ENCODE results near the gene NARS2.
"Not testable (repeated sequence)": the region's sequence is repeated elsewhere in the genome, so short reads cannot be mapped to it uniquely, and the experiment has no call there.

NARS2 gene

DNA sequence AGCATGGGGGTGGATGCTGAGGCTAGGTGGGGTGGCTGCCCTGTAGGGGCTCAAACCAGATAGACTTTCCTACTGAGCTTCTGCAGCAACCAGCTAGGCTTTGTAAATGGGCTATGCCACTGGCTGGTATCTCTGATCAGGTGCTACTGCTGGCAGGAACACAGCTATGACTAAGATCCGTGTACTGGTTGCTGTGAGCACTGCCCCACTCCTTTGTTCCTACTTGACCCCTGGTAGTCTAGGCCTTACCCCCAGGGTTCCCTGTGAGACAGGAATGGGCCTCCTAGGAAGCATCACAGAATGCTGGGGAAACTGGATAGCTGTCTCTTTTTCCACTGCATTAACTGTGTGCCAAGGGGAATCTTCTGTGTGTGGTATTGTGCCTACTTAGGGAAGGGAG is 98.6 kb downstream of the NARS2 start:
- DNase-seq (ENCODE audit: low spot score): no peak

DNA sequence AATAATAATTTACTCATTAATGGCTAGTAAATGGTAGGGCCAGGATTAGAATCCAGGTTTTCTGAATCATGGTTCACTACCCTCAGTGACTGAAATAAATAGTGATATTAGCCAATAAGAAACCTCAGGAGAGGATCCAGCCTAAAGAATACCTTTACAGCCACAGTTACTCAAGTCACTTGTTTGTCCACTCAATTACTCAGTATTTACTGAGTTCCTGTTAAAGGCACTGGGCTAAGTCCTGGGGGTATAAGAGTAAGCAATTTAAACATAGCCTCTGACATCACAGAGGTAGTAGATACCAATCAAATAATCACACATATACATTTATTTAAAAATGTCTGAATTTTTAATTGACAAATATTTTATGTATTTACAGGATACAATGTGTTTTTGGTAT is 100.2 kb downstream of the NARS2 start:
- no peak for DNase-seq (ENCODE audit: low spot score)

DNA sequence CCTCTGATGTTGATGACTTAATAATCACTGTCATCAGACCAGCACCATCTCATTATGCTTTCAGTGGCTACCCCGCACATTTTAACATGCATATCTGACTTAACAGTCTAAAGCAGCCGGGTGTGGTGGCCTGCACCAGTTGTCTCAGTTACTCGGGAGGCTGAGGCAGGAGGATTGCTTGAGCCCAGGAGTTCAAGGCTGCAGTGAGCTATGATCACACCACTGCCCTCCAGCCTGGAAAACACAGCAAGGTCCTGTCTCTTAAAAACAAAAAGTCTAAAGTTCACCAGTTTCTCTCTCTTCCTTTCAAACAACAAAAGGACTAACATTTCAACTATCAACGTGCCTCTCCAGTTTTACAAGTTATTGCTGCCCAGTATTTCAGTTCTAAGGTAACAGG is 101.8 kb downstream of the NARS2 start:
- DNase-seq (ENCODE audit: low spot score): no peak

DNA sequence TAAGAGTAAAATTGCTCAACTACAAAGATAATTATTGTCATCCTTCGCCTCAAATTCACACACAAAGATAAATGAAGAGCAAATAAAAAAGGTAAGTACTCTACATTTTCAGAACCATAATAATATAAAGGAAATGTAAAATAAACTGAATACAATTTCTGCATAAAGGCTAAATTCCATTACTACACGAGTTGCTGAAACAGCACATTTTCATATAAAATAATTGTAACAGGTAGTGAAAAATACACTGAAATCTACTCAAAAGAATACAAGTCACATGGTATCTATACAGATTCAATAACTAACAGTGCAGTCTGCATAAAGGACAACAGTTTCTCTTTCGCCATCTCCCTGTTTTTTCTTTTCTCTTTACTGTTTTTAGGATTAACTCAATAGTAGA is 102.3 kb downstream of the NARS2 start:
- no peak for DNase-seq (ENCODE audit: low spot score)

DNA sequence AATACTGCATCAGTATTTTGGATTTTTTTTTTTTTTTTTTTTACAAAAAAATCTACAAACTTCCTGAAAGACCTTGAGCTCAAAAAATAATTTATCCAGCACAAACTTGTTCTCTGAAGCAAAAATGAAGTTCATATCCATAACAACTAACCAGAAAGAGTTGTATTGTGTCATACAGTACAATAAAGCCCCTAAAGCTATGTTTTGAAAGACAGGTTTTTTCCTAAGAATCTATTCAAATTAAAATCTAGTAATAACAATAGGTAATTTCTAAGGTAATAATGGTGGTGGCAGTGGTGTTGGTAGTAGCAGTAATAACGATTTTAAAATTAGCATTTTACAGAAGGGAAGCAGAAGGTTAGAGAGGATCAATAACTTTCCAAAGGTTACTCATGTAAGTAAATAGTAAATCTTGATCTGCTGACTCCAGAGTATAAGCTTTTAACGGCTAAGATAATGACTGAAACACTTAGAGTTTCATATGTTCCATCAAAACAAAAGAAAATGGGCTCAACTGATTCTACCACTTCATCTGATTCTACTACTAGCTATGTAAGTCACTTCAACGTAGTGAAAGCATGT is 103.7 kb downstream of the NARS2 start:
- no peak for DNase-seq (ENCODE audit: low spot score)

DNA sequence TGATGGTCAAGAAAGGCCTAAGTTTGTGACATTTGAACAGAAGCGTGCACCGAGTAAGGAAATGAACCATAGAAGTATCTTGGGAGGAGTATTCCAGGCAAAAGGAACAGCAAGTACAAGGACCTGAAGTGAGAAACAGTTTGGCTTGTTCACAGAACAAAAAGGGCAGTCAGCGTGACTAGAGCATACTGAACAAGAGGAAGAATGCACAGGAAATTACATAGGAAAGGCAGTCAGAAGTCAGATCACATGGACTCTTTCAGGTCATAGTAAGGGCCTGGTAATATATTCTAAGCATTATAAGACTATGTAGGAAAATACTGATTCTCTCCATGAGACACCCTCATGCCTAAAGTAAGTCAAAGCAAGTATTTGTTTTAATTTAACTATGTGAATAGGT is 104.8 kb downstream of the NARS2 start:
- no peak for DNase-seq (ENCODE audit: low spot score)

DNA sequence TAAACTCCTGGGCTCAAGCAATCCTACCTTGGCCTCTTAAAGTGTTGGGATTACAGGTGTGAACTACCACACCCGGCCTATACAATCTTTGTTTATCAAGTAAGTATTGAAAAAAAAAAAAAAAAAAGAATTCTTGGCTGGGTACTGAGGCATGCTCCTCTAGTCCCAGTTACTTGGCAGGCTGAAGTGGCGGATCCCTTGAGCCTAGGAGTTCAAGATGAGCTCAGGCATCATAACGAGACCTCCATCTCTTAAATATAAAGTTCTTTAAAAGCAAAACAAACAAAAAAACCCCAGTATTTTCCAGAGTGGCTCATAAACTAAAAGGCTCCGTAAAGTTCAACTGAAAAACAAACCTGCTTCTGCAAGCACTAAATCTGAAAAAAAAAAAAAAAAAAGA is 106.7 kb downstream of the NARS2 start:
- DNase-seq (ENCODE audit: low spot score): no peak

DNA sequence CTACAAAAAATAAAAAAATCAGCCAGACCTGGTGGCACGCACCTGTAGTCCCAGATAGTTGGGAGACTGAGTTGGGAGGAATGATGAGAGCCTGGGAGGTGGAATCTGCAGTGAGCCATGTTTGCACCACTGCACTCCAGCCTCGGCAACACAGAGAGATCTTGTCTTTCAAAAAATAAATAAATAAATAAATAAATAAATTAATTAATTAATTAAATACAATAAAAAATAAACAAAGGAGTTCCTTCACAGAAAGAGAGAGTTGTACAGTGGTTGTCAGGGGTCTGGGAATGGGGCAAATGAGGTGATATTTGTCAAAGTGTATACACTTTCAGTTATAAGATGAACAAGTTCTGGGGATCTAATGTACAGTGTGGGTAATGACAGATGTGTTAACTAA is 107.3 kb downstream of the NARS2 start:
- DNase-seq (ENCODE audit: low spot score): no peak

DNA sequence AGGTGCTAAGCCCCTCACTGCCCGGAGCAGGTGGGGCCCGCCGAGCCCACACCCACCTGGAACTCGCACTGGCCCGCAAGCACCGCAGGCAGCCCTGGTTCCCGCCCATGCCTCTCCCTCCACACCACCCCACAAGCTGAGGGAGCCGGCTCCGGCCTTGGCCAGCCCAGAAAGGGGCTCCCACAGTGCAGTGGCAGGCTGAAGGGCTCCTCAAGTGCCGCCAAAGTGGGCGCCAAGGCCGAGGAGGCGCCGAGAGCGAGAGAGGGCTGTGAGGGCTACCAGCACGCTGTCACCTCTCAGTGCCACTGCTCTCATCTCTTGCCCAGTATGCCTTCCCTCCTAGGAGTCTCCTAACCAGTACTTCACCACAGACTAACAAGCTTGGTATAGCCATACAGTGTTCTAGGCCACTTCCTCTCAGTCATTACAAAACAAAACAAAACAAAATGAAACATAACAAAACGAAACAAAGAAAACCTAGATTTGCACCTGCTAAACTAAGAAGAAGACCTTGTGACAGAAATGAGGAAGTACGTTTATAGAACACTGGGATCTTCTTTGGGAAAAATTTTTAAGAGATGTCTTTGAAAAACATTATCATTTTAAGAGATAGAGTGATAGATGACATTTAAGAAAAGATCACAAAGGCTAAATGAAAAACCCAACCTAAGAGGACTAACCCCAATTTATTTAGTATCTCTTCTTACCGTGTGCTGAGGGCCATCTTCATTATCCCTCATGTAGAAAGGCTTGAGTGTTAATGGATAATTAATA is 109.3 kb downstream of the NARS2 start:
- no peak for DNase-seq (ENCODE audit: low spot score)

DNA sequence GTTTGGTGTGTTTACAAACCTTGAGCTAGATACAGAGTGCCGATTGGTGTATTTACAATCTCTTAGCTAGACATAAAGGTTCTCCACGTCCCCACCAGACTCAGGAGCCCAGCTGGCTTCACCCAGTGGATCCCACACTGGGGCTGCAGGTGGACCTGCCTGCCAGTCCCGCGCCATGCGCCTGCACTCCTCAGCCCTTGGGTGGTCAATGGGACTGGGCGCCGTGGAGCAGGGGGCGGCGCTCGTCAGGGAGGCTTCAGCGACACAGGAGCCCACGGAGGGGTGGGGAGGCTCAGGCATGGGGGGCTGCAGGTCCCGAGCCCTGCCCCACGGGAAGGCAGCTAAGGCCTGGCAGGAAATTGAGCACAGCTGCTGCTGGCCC is 109.9 kb downstream of the NARS2 start:
- DNase-seq (ENCODE audit: low spot score): not testable (repeated sequence)

DNA sequence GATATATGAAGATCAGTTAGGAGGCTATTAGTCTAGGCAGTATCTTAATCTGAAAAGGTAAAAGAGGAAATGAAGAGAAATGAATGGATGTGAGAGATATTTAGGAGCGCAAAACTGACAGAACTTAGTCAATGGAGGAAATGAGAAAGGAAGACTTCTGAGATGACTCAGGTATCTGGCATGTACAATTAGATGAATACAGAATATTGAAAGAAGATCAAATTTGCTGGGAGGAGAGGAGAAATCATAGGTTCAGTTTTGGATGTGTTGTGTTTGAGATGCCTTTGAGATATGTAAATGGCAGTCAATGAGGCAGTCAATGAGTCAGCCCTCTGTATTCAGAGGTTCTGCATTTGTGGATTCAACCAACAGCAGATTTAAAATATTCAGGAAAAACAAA is 114.2 kb downstream of the NARS2 start:
- DNase-seq (ENCODE audit: low spot score): peak; percentile 62

DNA sequence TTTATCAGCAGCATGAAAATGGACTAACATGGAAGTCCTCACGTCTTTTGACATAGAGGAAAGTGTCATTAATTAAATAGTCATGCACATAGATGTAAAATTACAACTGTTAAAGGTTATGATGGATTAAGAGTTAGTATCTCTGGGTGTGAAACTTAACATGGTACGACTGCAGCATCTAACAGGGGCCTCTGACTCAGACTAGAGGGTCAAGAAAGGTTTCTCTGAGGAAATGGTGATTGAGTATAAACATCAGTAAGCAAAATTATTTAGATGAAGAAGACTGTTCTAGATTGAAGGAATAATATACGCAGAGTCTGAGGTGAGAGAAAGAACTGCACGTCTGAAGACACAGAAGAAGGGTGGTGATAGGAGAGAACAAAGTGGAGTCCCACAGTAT is 114.9 kb downstream of the NARS2 start:
- DNase-seq (ENCODE audit: low spot score): no peak

DNA sequence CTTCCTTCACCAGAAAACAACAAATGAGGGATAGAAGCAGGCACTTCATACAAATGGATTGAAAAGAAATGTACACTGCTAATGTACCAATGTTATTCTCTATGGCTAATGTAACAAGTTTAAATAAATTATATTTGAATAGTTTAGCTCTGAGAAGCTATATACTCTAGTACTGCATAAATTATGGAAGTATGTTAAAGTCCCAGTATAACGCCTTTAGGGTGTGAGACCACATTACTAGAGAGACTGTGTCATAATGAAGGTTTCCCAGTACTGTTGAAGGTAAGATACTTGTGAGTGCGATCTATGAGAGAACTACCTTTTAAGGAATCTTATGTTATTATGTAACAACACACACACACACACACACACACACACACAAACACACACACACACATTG is 117.2 kb downstream of the NARS2 start:
- DNase-seq (ENCODE audit: low spot score): no peak

DNA sequence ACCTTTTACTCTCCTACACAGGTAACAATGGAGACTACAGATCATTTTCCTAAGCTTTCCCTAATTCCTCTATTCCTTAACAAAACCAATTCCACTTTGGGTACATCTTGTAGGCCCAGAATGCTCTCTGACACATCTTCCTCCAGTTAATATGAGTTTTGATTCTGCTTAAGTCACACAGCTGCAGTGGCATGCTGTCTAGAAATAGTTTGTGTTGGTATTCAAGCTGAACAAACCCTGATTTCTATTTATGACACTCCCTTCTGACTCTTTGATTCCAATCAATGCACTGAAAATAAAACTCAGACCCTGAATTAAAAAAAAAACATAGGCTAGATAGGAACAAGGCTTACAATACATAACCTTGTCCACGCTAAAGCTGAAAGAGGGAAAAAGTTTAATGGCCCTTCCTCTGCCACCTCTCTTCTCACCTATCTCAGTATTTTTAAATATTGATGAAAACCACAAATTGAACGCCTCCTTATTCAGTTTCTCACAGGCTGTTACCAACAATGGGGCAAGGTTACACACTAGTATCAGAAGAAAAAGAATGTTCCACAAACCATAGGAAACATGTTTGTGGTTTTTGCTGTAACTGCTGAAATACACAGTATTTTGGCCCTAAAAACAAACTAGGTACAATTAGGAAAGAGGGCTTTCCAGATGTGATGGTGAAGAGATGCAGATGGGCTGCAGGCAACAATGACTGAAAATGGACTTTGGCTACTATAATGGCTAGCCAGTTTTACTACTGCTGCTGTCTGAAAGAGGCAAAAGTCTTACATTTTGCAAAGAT is 121.3 kb downstream of the NARS2 start:
- DNase-seq (ENCODE audit: low spot score): peak; percentile 20

DNA sequence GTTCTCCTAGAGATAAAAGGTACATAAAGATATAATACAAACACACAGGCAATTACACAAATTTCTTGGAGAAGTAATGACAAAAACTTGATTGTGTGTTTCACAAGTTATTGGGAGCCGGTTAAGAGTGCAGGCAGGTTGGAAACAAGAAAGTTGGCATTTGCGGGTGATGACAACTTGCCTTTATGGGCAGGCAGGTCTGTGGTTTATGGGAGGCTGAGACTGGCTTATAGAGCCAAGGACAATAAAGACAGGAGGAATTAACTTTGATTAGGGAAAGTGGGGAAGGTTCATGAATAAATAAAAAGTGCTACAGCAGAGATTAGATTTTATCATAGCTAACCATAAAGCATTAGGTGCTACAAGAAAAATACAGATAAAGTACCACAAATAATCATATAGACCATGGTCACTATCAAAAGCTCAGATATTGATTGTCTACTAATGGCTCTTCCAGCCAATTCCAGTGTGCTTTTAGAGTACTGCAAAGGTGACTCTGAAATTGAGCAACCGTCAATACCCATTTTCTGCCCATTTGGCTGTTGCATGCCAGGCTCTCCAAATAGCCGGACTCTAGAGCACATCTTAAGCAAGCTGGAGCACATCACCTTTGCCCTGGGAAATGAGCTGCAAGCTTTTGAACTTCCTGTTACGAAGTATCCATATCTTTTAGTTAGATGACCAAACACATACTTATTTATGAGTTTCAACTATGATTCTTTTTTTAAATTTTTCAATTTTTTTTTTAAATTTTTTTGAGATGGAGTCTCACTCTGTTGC is 123.1 kb downstream of the NARS2 start:
- DNase-seq (ENCODE audit: low spot score): no peak

DNA sequence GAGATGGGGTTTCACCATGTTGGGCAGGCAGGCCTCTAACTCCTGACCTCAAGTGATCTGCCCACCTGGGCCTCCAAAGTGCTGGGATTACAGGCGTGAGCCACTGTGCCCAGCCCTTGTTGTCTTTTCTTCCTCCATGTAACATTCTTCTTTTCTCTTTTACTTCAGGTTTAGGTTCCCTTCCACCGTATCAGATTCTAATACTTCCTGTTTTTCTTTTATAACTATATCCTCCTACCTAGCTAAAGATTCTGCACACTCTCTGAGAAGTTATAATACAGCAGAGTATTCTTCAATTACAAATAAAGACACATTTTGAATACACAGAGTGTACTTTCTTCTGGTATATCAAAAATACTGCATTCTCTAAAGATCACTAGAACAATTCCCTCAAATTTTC is 123.8 kb downstream of the NARS2 start:
- no peak for DNase-seq (ENCODE audit: low spot score)

DNA sequence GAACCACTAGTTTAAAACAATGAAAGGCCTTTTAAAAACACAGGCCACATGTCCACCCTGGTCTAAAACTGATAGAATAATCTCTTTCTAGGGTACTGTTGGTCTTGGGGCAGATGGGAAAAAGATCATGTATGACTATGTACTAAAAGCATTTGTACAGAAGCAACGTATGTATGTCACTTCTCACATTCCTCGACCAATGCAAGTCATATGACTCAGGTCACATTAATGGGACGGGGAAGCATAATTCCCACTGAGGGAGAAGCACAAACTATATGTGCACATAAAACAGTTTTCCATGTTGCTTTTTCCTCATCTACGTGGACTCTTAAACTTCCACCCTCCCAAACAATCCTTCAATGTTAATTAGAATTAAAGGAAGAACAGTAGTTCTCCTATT is 124.8 kb downstream of the NARS2 start:
- no peak for DNase-seq (ENCODE audit: low spot score)

DNA sequence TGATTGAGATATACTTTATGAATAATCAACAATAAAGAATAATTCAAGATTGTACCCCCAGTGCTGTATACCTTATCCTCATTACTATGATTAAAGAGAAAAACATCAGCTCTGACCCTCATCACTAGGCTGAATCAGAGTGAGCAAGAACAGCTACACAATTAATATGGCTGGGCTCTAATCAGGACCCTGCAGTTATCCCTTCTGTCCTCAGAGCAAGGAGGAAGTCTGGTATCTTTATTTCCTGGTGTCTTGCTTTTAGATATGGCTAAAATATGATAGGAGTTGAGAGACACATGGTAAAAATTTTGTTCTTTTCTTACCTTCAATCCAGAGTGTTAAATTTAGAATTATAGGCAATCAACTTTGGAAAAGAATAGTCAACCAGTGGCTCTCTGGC is 128.5 kb downstream of the NARS2 start:
- no peak for DNase-seq (ENCODE audit: low spot score)

DNA sequence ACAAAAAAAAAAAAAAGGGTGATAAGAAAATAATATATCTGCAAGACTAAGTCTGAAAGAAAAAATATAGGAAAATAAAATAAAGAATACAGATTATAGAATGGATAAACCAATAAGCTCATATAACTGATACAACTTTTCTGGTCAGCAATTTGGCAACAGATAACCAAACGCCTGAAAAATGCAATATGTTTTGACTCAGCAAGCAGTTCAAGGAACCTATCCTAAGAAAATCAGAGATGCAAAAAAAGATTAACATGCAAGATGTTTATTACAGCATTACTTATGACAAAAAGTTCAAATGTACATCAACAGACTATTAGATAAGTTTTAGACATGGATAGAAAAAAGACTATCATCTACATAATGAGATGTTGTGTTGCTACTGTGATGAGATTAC is 129.9 kb downstream of the NARS2 start:
- DNase-seq (ENCODE audit: low spot score): no peak

DNA sequence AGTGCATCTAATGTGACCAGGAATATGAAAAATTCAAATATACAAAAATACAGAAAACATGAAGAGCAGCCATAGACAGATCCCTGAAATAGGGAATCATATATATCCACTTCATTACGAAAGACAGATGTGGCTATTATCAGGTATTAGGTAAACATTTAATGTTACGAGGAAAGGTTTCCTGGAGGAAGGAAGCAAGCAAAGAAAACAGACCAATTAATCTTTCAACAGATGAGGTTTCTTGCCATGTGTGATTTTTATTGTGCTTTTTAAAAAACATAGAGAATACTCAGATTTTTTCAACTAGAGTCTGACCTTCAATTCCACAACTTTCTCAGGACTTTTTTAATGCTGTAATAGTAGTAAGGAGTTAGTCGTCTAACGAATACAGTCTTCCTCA is 132.7 kb downstream of the NARS2 start:
- DNase-seq (ENCODE audit: low spot score): no peak

DNA sequence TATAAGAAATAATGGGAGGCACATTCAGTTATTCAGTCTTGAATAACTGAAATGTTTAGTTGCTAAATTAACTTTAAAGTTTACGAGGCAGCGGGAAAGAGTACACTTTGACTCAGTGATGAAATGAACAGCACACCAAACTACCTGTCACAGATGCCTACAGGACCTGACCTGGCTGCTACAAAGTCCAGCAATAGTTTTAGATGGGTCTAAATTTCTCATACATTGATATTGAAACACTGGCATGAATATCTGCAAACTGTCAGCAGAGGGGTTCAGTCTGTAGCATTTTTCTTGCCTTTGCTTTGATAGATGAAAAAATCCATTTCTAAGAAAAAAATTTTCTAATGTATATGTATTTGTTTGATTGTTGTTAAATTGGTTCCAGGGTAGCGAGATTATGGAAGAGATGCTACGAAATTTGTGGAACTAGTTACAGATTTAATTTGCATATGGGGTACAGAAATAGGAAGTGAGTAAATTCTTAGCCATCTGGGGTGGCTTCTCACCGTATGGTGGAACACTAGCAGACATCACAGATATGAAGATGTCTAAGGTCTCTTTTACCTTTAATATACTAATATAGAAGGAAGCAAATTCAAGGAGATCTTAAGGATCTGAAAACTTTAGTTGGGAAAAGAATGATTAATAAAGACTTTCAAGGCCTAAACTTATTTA is 136.2 kb downstream of the NARS2 start:
- DNase-seq (ENCODE audit: low spot score): no peak

DNA sequence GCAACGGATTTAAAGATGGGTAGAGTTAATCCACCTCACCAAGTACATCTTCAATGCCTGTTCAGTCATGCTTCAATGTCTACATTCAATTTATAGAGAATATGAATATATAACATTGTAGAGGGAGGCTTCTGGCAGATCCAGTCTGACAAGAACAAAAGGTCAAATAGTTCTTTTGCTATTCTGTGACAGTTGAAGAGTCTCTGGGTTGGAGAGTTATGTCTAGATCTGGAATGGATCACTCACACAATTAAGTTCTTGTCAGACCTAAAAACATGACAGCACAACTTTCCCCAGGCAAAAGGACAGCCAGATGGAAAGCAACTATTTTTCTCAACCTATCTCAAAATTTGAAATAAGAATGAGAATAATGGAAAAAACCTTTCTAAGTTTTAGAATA is 141.7 kb downstream of the NARS2 start:
- DNase-seq (ENCODE audit: low spot score): no peak
